Measurements from ENCODE around the gene NDUFA7.

- TF ChIP-seq, protein P1, sequence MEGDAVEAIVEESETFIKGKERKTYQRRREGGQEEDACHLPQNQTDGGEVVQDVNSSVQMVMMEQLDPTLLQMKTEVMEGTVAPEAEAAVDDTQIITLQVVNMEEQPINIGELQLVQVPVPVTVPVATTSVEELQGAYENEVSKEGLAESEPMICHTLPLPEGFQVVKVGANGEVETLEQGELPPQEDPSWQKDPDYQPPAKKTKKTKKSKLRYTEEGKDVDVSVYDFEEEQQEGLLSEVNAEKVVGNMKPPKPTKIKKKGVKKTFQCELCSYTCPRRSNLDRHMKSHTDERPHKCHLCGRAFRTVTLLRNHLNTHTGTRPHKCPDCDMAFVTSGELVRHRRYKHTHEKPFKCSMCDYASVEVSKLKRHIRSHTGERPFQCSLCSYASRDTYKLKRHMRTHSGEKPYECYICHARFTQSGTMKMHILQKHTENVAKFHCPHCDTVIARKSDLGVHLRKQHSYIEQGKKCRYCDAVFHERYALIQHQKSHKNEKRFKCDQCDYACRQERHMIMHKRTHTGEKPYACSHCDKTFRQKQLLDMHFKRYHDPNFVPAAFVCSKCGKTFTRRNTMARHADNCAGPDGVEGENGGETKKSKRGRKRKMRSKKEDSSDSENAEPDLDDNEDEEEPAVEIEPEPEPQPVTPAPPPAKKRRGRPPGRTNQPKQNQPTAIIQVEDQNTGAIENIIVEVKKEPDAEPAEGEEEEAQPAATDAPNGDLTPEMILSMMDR (conservative IDR thresholded peaks at IDR 0.05 in 1 of 2, IDR thresholded peaks at IDR 0.05 in 1 of 2; ENCODE audit: low read depth in 1 of 2, low read length in 2 of 2), result no peak
- TF ChIP-seq EZH2 (IDR thresholded peaks at IDR 0.05; ENCODE audit: low read length, missing control alignments), result no peak
Measured at GRCh38 chr19:8367327-8368001, 46.3 kb upstream of the NDUFA7 start.

All from fibroblast of lung (primary cell).